ENCODE results near the gene TBC1D22B. TPM values are rescaled to one million over a fixed set of nuclear protein-coding genes. Genes with fewer than 3 reads are reported as not detected.

TBC1D22B gene
- total and polyA plus RNA-seq, 9 of the 15 experiments (the other 6 are each of a cell fraction or from before 2014, with no cell fraction given) = 4.8 to 24.2 (median 13.5) TPM

- TF ChIP-seq BRF2 (IDR thresholded peaks at IDR 0.05; ENCODE audit: borderline replicate concordance, insufficient read depth, insufficient read length) (no peak), HMGXB4 (CRISPR knock-in tag; IDR thresholded peaks at IDR 0.05) (no peak), MECOM (CRISPR knock-in tag; IDR thresholded peaks at IDR 0.05) (peak; percentile 11; the same call in 1 of the 2 replicates), ZBED1 (IDR thresholded peaks at IDR 0.05) (no peak), EHMT2 (IDR thresholded peaks at IDR 0.05) (no peak), XRCC5 (IDR thresholded peaks at IDR 0.05; ENCODE audit: low read depth, low read length) (no peak), CHD4 (IDR thresholded peaks at IDR 0.05; ENCODE audit: insufficient read depth, insufficient replicate concordance, low read depth, low read length, poor library complexity, severe bottlenecking) (no peak), ZNF316 (IDR thresholded peaks at IDR 0.05) (peak; percentile 42; the same call in 1 of the 2 replicates), ZNF79 (CRISPR knock-in tag; IDR thresholded peaks at IDR 0.05; ENCODE audit: low read depth) (no peak)
Measured at GRCh38 chr6:37221585-37222124, 35.9 kb upstream of the TBC1D22B start (continued).
